Forelimb muscle (tissue), 1 donor: ENCODE measurements around the gene USH2A. TPM values are rescaled to one million over a fixed set of nuclear protein-coding genes. Genes with fewer than 3 reads are reported as not detected.

Experiments used
- DNase-seq: peaks from one replicate; pipeline ENCODE4 v3.0.0-alpha.2; 2013; ENCODE audit warnings: low read depth
- polyA plus RNA-seq: library from polyadenylated mRNA; unstranded; fragments of 120-200 nt; gene quantifications from one replicate; pipeline ENCODE4 v1.2.1, GENCODE V29; 2013; ENCODE audit not compliant: insufficient read length

The USH2A gene, protein sequence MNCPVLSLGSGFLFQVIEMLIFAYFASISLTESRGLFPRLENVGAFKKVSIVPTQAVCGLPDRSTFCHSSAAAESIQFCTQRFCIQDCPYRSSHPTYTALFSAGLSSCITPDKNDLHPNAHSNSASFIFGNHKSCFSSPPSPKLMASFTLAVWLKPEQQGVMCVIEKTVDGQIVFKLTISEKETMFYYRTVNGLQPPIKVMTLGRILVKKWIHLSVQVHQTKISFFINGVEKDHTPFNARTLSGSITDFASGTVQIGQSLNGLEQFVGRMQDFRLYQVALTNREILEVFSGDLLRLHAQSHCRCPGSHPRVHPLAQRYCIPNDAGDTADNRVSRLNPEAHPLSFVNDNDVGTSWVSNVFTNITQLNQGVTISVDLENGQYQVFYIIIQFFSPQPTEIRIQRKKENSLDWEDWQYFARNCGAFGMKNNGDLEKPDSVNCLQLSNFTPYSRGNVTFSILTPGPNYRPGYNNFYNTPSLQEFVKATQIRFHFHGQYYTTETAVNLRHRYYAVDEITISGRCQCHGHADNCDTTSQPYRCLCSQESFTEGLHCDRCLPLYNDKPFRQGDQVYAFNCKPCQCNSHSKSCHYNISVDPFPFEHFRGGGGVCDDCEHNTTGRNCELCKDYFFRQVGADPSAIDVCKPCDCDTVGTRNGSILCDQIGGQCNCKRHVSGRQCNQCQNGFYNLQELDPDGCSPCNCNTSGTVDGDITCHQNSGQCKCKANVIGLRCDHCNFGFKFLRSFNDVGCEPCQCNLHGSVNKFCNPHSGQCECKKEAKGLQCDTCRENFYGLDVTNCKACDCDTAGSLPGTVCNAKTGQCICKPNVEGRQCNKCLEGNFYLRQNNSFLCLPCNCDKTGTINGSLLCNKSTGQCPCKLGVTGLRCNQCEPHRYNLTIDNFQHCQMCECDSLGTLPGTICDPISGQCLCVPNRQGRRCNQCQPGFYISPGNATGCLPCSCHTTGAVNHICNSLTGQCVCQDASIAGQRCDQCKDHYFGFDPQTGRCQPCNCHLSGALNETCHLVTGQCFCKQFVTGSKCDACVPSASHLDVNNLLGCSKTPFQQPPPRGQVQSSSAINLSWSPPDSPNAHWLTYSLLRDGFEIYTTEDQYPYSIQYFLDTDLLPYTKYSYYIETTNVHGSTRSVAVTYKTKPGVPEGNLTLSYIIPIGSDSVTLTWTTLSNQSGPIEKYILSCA (N-terminal part only)
- 0.05 TPM for polyA plus RNA-seq

DNA sequence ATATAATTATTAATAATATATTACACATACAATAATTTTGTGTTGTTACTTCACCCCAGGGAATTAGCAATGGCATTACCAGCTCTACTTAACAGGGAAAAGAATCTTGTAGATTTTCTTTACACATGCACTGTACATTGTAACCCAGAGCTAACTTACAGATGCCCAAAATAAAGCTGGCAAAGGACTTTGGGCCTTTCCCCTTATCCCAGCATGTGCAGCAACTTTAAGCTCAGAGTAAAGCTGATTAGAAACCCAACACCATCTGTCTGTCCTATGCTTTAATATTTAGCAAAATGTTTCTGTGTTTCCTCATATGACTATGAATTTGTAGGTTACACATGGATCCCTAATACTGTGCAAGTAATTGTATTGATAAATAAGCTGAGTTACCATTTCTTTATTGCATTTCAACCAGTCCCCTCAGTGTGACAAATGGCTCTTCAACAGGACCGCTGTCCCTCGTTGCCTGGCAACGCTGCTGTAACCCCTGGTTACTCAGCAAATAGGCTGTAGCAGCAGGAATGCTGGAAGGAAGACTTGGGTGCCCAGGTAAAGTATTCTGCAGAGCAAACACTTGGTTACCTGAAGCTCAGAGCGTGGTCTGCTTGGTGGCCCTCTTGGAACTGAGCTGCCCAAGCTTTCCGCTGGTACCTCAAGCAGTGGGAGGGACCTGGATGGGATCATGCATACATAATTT, at the start of gene USH2A:
USH2A (minus strand) TSS at position 628 of the 700 bp plus-strand sequence. CDS start 1,112 bp downstream, outside the sequence.
- DNase-seq = no peak

DNA sequence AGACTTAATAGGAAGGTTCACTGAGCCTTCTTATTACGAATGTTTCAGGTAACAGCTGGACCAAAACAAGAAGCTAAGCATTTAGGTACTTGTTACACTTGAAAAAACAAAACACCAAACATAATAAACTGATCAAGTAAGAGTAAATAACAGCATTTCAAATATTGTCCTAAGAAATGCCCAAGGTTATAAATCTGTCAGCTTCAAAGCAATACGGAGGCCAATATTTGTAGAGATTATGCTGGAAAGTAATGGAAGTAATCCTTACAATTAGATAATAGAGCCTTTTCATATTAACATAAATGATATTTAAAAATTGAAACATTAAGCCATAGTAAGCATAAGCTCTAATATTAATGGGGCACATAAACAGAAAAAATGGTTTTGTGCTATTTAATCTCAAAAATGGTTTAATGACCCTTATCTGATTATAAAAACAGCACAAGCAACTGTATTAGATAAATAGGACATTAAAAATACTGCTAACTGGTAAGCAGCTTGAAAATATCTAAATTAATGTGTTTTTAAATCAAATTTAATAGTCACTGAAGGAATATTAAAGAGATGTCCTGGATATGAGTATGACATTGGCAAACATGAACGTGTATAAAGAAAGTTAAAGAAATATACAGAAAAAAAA, 43.0 kb upstream of the USH2A start:
- no peak for DNase-seq

DNA sequence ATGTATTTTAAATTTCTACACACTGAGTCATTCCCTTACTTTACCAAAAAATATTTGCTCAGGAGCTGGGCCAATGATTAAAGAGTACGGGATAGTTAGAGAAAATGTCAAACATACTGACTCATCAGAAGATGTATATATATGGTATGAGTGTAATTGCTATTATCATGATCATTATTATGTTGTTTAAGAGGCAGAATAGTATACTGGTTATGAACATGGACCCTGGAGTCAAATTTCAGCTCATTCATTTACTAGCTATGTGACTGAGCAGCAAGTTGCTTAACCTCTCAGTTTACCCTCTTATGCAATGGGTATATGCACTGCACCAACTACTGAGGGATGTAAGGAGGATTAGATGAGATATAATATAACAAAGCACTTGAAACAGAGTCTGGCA, 41.2 kb upstream of the USH2A start:
- DNase-seq = no peak

DNA sequence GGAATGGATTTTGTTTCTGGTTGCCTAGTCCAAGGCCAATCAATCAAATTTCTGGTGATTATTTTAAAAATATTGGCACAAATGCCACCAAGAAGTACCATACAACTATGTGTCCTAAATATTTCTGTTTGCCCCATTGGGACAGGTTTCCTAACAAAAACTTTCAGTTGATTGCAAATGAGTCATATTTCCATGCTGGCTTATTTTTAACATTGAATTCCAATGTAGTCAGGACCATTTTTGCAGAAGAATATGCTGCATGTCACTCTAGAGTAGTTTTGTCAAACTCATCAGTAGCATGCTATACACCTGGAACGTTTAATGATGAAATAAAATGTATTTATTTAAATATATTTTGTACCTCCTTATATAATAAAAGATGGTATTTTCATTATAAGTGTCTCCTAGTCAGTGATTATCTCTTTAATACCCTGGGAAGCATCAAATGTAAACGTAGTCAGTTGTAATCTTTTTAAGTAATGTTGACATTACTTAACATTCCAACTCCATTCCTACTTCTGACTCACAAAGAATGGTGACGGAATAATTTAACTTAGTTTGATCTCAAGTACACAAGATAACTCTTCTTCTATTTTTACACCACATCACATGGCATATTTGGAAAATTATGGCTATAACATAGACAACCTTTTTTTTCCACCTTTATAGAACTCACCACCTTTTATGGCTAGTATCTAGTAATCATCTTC, 39.0 kb upstream of the USH2A start:
- no peak for DNase-seq

DNA sequence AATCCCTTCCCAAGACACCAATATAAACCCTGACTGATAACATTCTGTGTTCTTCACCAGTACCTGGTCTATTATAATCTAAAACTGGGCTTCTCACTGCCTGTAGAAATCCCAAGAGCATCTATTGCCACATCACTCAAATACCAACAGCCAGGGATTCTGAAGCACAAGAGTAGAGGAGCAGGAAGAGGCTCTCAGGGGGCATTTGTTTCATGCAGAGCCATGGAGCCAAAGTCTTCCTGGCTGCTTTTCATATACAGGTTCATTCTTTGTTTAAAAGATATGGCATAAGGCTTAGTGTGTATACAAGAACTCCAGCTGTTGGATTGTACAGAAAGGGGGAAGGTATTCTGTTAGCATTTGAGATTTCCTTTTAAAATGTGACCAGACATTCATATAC, 38.2 kb upstream of the USH2A start:
- DNase-seq = no peak

DNA sequence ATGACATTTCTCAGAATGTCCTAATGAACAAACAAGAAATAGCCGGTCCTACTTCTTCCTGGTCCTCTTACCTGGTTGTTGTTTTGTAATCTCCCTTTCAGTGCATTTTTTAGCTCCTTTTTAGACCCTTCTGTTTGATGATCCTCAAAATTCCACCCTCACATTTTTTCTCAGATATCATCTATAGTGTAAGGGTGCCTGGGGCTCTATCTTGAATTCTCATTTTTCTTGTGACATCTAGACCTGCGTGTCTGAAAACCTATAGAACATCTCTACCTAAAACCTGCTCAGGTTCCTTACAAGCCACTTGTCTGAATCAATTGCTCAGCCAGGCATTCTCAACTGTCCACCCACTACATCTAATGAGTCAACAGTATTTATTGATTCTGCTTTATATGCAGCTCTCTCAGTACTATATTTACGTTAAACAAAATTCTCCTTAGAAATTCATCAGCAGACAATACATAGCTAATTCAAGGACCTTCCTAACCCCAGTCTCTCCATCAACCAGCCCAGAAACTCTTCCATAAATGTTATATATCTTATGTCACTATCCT, 36.5 kb upstream of the USH2A start:
- DNase-seq = no peak

DNA sequence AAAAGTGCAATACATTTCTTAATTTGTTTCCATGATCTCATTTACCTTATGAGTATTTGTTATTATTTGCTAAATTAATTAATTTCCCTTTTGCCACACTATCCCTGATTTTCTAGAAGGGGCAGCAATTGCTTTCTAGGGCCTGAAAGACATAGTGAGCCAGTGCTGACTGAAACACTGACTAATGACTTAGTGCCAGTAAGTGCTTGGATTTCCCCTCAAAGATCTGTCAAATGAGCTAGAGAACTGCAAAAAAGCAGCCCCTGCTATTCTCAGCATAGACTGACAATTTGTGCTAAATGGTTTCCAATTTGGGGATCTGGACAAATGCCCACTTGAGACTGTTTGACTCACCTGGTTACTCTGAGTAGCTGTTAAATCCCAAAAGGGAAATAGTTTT, 35.6 kb upstream of the USH2A start:
- no peak for DNase-seq

DNA sequence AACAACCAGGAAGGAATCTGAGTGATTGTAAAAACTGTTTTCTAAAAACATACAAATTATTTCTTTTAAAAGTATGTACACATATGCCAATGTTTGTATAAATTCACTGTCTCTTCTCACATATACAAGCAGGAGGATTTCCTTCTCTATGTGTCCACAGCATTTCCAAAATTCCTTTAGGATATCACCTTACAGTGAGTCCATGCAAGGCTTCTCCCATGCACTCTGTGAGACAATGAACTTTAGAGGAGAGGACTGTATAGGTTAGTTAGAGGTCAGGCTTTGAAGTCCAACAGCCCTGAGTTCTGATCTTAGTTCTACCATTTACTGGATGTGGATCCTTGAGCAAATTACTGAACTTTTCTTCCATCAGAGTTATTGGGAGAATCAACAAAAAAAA, 34.1 kb upstream of the USH2A start:
- no peak for DNase-seq

DNA sequence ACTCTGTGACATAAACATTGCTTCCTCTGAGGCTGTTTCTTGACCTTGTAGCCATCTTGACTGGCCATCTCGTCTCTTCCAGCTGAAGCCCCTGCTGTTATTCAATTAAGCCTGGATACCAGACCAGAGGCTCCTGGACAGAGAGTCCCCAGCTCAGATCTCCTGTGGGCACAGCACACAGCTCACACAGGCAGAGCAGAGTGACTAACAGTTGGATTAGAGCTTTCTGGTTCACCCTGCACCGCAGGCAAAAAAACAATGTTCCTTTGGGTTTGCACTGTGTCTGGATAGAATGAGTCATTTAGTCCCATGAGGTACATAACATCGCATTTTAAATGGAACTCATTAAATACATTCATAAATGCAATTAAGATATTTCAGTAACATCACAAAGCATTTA, 33.4 kb upstream of the USH2A start:
- DNase-seq = no peak

DNA sequence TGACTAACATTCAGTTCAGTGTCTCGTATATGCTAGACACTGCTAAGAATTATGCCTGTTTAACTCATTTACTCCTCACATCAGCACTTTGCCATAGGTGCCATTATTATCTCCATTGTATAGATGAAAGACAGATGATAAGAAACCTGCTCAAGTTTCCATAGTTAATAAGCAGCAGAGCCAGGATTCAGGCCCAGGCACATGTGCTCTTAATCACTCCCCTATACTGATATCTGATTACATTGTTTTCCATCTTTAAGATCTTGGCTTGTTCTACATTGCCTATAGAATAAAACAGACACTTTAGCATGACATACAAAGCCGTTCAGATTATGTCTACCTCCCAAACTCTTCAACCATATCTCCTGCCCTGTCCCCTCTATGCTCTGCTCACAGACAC, 30.5 kb upstream of the USH2A start:
- DNase-seq = no peak

DNA sequence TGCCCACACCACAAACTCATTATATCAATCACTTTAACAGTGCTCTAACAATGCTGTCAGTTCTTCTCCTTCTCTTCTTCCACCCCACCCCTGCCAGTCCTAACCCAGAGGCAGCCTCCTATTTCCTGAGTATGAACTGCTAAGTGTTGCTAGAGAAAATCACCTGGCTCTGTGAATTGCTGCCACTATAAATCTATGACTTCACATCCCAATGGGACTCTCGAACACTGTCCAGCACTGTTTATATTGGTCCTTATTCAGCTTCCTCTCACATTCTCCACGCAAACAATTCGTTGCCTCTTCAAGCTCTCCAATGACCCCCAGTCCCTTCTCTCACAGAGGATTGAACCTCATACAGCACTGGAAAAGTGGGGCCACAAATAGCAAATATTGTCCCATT, 27.0 kb upstream of the USH2A start:
- DNase-seq = no peak

DNA sequence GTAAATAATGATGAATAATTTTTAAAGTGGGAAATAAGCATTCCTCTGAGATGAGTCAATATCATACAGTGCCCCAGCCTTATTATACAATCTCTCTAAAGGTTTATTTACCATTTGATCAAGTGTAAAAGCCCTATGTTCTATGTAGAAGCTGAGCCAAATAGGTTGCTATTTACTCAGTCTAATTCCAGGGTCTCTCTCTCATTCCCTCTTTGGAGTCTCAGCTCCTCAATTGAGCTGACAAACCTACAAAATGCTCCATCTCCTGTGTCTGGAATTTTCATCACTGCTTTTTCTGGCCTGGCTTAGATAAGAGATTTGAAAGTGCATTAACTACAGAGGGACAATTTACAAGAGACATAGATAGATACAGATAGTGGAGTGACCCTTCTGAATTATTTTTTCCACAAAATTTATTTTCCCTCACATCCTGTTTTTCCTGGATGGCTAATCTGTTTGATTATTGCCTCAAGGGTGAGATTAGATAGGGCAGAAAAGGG, 24.8 kb upstream of the USH2A start:
- DNase-seq = no peak

DNA sequence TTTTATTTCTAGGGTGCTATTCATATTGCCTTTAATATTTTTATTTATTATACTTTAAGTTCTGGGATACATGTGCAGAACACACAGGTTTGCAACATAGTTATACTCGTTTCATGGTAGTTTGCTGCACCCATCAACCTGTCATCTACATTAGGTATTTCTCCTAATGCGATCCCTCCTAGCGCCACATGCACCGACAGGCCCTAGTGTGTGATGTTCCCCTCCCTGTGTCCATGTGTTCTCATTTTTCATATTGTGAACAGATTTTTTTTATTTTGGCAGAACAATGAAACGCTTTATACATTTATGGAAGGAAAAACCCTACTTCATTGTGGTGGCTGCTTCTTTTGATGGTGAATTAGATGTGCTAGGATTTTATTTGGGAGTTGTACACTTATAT, 14.4 kb upstream of the USH2A start:
- DNase-seq = no peak

DNA sequence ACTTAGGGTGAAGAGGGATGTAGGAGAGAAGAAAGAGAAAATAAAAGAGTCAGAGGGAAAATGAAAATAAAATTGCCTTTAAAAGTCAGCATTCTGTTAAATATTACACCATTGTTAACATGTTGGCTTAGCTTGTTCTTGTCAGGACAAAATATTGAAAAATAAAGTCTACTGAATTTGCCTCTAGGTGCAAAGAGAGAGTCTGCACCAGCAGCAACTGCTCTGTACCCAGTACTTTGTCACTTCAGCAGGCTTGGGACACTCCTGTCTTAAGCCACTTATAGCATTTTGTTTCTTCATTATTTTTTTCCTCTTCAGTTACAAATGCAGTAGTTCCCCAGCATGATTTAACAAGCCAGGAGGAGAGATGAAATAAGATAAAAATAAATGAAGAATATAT, 11.0 kb upstream of the USH2A start:
- no peak for DNase-seq

DNA sequence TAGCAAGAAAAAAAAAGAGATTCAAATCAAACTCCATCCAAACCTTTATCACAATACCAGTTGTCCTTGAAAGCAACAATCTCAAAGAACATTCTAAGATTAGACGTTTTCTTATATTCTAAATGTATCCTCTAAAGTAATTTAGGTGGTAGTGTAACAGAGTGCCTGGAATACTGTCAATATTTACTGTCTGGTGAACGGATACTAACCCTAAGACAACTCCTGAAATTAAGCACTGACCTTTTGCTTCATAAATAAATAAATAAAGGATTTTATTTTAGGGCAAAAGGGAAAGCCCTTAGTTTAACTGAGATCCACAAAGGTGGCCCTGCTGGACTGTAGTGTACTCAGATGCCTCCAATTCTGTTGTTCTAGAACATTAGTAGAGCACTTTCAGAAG, 9.9 kb upstream of the USH2A start:
- DNase-seq = no peak

DNA sequence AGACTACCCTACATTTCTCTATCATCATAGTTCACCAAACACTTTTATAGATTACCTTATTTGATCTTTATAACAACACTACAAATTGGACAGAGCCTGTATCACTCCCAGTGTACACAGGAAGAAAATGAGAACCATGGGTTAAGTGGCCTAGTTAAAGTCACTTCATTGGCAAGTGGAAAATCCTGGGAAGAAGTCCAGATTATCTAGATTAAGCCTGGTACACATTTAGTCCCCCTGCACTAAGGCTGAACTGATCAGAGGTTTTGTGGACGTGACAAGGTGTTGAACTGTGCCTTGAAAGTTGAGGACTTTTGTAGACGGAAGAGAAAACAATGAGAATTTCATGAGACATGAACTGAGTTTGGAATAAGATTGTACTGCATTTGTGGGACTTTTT, 7.5 kb upstream of the USH2A start:
- no peak for DNase-seq

DNA sequence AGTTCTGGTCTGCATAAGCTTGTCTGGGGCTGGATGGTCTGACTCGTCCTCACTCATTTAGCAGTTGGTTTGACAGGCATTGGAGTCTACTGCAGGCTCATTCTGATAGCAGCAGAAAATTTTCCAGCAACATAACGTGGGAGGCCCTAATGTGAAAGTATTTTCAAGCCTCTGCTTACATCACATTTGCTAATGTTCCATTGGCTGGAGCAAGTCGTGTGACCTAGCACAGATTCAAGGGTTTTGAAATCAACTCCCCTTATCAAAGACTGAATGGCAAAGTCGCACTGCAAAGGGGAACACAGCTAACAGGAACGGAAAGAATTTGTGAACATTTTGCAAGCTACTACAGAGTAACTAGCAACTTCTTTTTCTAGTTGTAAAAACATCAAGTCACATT, 2.3 kb upstream of the USH2A start:
- no peak for DNase-seq

DNA sequence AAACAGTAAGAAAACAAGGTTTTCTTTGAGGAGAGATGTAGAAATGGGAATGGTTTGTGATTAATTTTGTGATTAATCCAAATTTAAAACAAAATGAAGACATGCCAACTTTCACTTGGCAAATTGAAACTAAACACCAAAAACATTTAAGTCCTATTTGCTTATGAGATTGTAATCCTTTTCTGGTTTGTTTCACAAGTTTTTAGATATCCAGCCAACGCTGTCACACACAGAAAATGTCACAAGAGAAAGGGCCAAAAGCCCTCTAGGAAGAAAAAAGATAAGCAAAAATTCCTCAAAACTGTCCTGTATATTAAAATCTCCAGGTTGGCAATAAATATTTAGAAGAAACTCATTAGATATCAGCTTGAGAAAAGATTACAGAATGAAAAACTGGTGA, 2.5 kb downstream of the USH2A start:
- DNase-seq = no peak

DNA sequence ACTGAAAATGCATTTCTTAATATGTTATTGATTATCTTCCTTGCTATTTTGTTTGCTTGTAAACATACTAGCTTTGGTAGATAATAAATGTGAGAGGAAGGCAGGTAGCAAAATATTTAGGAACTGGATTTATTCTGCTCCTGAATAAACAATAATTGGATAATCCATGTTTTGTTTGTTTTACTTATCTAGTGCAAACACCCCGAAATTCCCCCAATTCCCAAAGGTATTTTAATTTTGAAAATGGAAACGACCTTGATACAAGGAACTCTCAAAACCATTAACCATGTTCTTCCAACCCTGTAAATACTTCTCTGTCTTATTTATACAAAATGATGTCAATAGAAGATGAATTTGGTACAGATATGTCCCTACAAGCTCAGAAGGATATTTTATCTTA, 3.0 kb downstream of the USH2A start:
- DNase-seq = no peak

DNA sequence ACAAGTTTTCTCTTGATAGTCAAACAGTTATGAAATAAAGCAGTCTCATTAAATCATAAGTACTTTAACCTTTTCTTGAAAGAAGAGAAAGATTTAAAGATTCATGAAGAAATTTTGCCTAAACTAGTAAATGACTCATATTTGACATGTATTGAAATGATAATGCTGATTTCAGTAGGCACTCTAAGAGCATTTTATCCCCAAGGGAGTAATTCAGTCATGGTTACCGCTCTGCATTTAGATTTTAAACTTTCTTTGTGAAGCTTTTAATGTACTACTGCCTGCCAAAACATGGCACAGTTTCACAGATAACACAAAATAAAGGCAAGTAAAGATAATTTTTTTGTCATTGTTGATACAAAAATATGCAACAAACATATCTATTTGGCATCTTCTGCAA, 6.8 kb downstream of the USH2A start:
- no peak for DNase-seq
